H1 (cell line): ENCODE data around the gene RYK. TPM values are rescaled to one million over a fixed set of nuclear protein-coding genes. Genes with fewer than 3 reads are reported as not detected.

ENCODE experiments used
- CTCF ChIA-PET: fragments of 300-600 bp; sonication (Branson Sonifier 250); formaldehyde crosslinking; loops from one replicate; lab custom pipeline; 2021; ENCODE audit not compliant: partially characterized antibody; lab: Charles Lee
- POLR2A ChIA-PET: fragments of 300-600 bp; sonication (Branson Sonifier 250); formaldehyde crosslinking; loops from one replicate; lab custom pipeline; 2021; ENCODE audit warnings: inconsistent platforms; ENCODE audit not compliant: partially characterized antibody; lab: Charles Lee
- DNase-seq, 2 experiments: peaks; one replicate each; pipeline versions ENCODE4 v3.0.0 to v3.0.0-alpha.2; 2010 to 2022; ENCODE audit warnings: low spot score in 2 of 2, low read depth in 1 of 2, mixed read lengths in 1 of 2
- FAIRE-seq: peaks from 2 replicates; lab custom pipeline; 2011; peaks lifted over from hg19 to GRCh38; lab: Jason Lieb, UNC
- H2AFZ ChIP-seq: 2 replicates; pipeline ENCODE4 v1.8.1; 2012; ENCODE audit warnings: low read length, inconsistent platforms
- H2AK5ac ChIP-seq: 2 replicates; pipeline ENCODE4 v1.6.1; 2013; ENCODE audit warnings: low read depth, low read length
- H2BK120ac ChIP-seq: replicated peaks from 2 replicates; pipeline ENCODE3; 2013; ENCODE audit warnings: low read depth, low read length, inconsistent platforms
- H2BK12ac ChIP-seq: 2 replicates; pipeline ENCODE4 v1.6.1; 2013; ENCODE audit warnings: low read depth, low read length
- H2BK15ac ChIP-seq: 2 replicates; pipeline ENCODE4 v1.6.1; 2013; ENCODE audit warnings: low read length
- H2BK20ac ChIP-seq: 2 replicates; pipeline ENCODE4 v1.6.1; 2013; ENCODE audit warnings: low read length
- H2BK5ac ChIP-seq: 2 replicates; pipeline ENCODE4 v1.6.1; 2013; ENCODE audit warnings: low read depth, low read length
- H3K14ac ChIP-seq: 2 replicates; pipeline ENCODE4 v1.6.1; 2013; ENCODE audit warnings: inconsistent platforms; ENCODE audit not compliant: insufficient read length
- H3K18ac ChIP-seq: 2 replicates; pipeline ENCODE4 v1.6.1; 2013; ENCODE audit warnings: low read length; ENCODE audit errors: extremely low read depth
- H3K23ac ChIP-seq: 2 replicates; pipeline ENCODE4 v1.6.1; 2013; ENCODE audit warnings: inconsistent platforms; ENCODE audit not compliant: insufficient read length
- H3K23me2 ChIP-seq: 2 replicates; pipeline ENCODE4 v1.6.1; 2013; ENCODE audit warnings: low read depth, low read length
- H3K27ac ChIP-seq: 2 replicates; pipeline ENCODE4 v1.6.1; 2011; ENCODE audit warnings: low read depth, low read length, inconsistent platforms
- H3K27me3 ChIP-seq, 4 experiments: replicated peaks in 1 of 4; 1 replicate in 1 of 4; 2 replicates in 3 of 4; pipeline versions ENCODE4 v1.6.1 to v1.8.1; 2011 to 2013; ENCODE audit warnings: low read length in 3 of 4, mild to moderate bottlenecking in 3 of 4, inconsistent platforms in 2 of 4, mixed read lengths in 2 of 4, moderate library complexity in 1 of 4; ENCODE audit not compliant: control insufficient read depth in 3 of 4, insufficient read depth in 3 of 4; ENCODE audit errors: extremely low read depth in 1 of 4
- H3K36me3 ChIP-seq, 4 experiments: 2 replicates each; pipeline versions ENCODE4 v1.6.1 to v1.8.1; 2011 to 2013; ENCODE audit warnings: mild to moderate bottlenecking in 4 of 4, low read length in 3 of 4, moderate library complexity in 2 of 4, control low read depth in 1 of 4, inconsistent platforms in 1 of 4; ENCODE audit not compliant: insufficient read depth in 4 of 4, control insufficient read depth in 2 of 4
- H3K4ac ChIP-seq: replicated peaks from 2 replicates; pipeline ENCODE3; 2013; ENCODE audit warnings: low read length, low read depth, mixed read lengths, inconsistent platforms; ENCODE audit not compliant: insufficient read length
- H3K4me1 ChIP-seq, 4 experiments: replicated peaks in 1 of 4; 1 replicate in 1 of 4; 2 replicates in 3 of 4; pipeline versions ENCODE4 v1.6.1 to v1.8.1; 2011 to 2013; ENCODE audit warnings: low read length in 3 of 4, inconsistent platforms in 2 of 4, mixed read lengths in 1 of 4; ENCODE audit not compliant: insufficient read depth in 4 of 4, control insufficient read depth in 3 of 4
- H3K4me2 ChIP-seq, 2 experiments: 2 replicates each; pipeline versions ENCODE4 v1.6.1 to v1.8.1; 2011 to 2013; ENCODE audit warnings: low read depth in 2 of 2, low read length in 2 of 2, control low read depth in 1 of 2, inconsistent platforms in 1 of 2, mild to moderate bottlenecking in 1 of 2; ENCODE audit not compliant: insufficient read depth in 1 of 2
- H3K4me3 ChIP-seq, 4 experiments: fragments of 200-600, 300-600 bp in 1 of 4; sonication (generic), shearing (Covaris generic), sonication (Bioruptor Twin) in 1 of 4; 2 replicates each; pipeline versions ENCODE4 v1.5.1 to v1.8.1; 2011 to 2016; ENCODE audit warnings: low read length in 4 of 4, low read depth in 3 of 4, control low read depth in 2 of 4, inconsistent platforms in 2 of 4, mild to moderate bottlenecking in 2 of 4, mixed read lengths in 1 of 4, moderate library complexity in 1 of 4; ENCODE audit not compliant: insufficient read depth in 2 of 4; ENCODE audit errors: extremely low read depth in 1 of 4
- H3K56ac ChIP-seq: replicated peaks from 2 replicates; pipeline ENCODE3; 2013; ENCODE audit warnings: low read depth, mild to moderate bottlenecking, mixed read lengths, low read length, inconsistent platforms; ENCODE audit not compliant: insufficient read length
- H3K79me1 ChIP-seq: 2 replicates; pipeline ENCODE4 v1.6.1; 2013; ENCODE audit warnings: low read depth, low read length, control low read depth
- H3K79me2 ChIP-seq, 2 experiments: 2 replicates each; pipeline versions ENCODE4 v1.6.1 to v1.8.1; 2012 to 2013; ENCODE audit warnings: low read length in 2 of 2, mild to moderate bottlenecking in 2 of 2, inconsistent platforms in 1 of 2; ENCODE audit not compliant: insufficient read depth in 2 of 2, control insufficient read depth in 1 of 2
- H3K9ac ChIP-seq, 4 experiments: replicated peaks in 1 of 4; 1 replicate in 1 of 4; 2 replicates in 3 of 4; pipeline versions ENCODE4 v1.6.1 to v1.8.1; 2011 to 2013; ENCODE audit warnings: low read depth in 3 of 4, low read length in 3 of 4, control low read depth in 2 of 4, mild to moderate bottlenecking in 2 of 4, moderate library complexity in 2 of 4, inconsistent platforms in 1 of 4; ENCODE audit errors: extremely low read depth in 1 of 4
- H3K9me3 ChIP-seq, 2 experiments: 2 replicates each; pipeline versions ENCODE4 v1.6.1 to v1.8.1; 2012 to 2013; ENCODE audit warnings: mild to moderate bottlenecking in 2 of 2, moderate library complexity in 2 of 2, control low read depth in 1 of 2, inconsistent platforms in 1 of 2, low read depth in 1 of 2, low read length in 1 of 2, mixed read lengths in 1 of 2; ENCODE audit not compliant: insufficient read depth in 2 of 2
- H4K20me1 ChIP-seq, 2 experiments: replicated peaks in 1 of 2; 2 replicates each; pipeline versions ENCODE3 to v1.8.1; 2011 to 2013; ENCODE audit warnings: inconsistent platforms in 2 of 2, low read length in 2 of 2, mild to moderate bottlenecking in 1 of 2; ENCODE audit not compliant: insufficient read depth in 2 of 2, control insufficient read depth in 1 of 2
- H4K5ac ChIP-seq: 2 replicates; pipeline ENCODE4 v1.6.1; 2013; ENCODE audit warnings: low read length, low read depth, mixed read lengths, inconsistent platforms; ENCODE audit not compliant: insufficient read length
- H4K8ac ChIP-seq: 2 replicates; pipeline ENCODE4 v1.8.0; 2013; ENCODE audit warnings: mild to moderate bottlenecking, moderate library complexity, low read length, inconsistent platforms; ENCODE audit not compliant: insufficient read depth; ENCODE audit errors: extremely low read depth
- H4K91ac ChIP-seq: replicated peaks from 2 replicates; pipeline ENCODE3; 2013; ENCODE audit warnings: low read length, mixed read lengths, inconsistent platforms; ENCODE audit not compliant: insufficient read length
- CHD1 ChIP-seq: IDR thresholded peaks from 2 replicates; pipeline ENCODE4 v1.6.1; 2012; ENCODE audit warnings: low read depth, low read length, improper control_type of control experiment
- CHD2 ChIP-seq: IDR thresholded peaks from 2 replicates; pipeline ENCODE4 v1.6.1; 2012; ENCODE audit warnings: low read length, improper control_type of control experiment
- RAD21 ChIP-seq, 2 experiments: IDR thresholded peaks in 1 of 2; conservative IDR thresholded peaks in 1 of 2; 2 replicates each; pipeline ENCODE4 v1.6.1; 2011; ENCODE audit warnings: low read depth in 2 of 2, low read length in 2 of 2, improper control_type of control experiment in 1 of 2, inconsistent platforms in 1 of 2, mild to moderate bottlenecking in 1 of 2, moderate library complexity in 1 of 2
- WGBS, 2 experiments: shearing (Covaris generic) in 1 of 2; methylation state at CpG; one replicate each; pipeline versions ENCODE4 v1.1.6 to v1.1.7; 2013 to 2015; ENCODE audit warnings: low lambda C conversion rate in 2 of 2, mixed read lengths in 2 of 2, inconsistent platforms in 1 of 2, low coverage in 1 of 2, missing lambda C conversion rate in 1 of 2; ENCODE audit not compliant: insufficient replicate concordance in 2 of 2, insufficient coverage in 1 of 2, insufficient read length in 1 of 2; ENCODE audit errors: extremely low coverage in 1 of 2, missing lambda C conversion rate in 1 of 2; 5-methylcytosine and 5-hydroxymethylcytosine counted together
- polyA plus RNA-seq, 7 experiments: library from polyadenylated mRNA; depleted of rRNA in 3 of 7; stranded (reverse) in 5 of 7; unstranded in 2 of 7; fragments of >200 nt in 5 of 7; fragments of 200-250 nt in 2 of 7; gene quantifications; 1 replicate in 5 of 7; 2 replicates in 1 of 7; 4 replicates in 1 of 7; pipeline versions ENCODE4 v1.2.1 to v1.2.3, GENCODE V29; 2011 to 2013; ENCODE audit warnings: missing spikeins in 2 of 7, mixed read lengths in 2 of 7
- total RNA-seq: library from RNA; stranded (reverse); fragmentation: NEBNext Ultra II Directional; extraction: Animal tissue kit (Norgen Biotek cat#: 25700); gene quantifications from 2 replicates; pipeline ENCODE4 v1.2.1, GENCODE V29; 2021
- TF ChIP-seq, protein P1 (sequence below), 3 experiments: IDR thresholded peaks; 1 replicate in 2 of 3; 2 replicates in 1 of 3; pipeline versions ENCODE4 v1.5.1 to v1.6.1; 2011; ENCODE audit warnings: low read length in 3 of 3, mild to moderate bottlenecking in 3 of 3, inconsistent platforms in 2 of 3, low read depth in 1 of 3, moderate library complexity in 1 of 3; ENCODE audit not compliant: insufficient read depth in 1 of 3; ENCODE audit errors: control extremely low read depth in 1 of 3

The RYK gene
- total and polyA plus RNA-seq, 2 of the 8 experiments (the other 6 are each of a cell fraction or from before 2014, with no cell fraction given) = 30.5 to 63.8 TPM

DNA sequence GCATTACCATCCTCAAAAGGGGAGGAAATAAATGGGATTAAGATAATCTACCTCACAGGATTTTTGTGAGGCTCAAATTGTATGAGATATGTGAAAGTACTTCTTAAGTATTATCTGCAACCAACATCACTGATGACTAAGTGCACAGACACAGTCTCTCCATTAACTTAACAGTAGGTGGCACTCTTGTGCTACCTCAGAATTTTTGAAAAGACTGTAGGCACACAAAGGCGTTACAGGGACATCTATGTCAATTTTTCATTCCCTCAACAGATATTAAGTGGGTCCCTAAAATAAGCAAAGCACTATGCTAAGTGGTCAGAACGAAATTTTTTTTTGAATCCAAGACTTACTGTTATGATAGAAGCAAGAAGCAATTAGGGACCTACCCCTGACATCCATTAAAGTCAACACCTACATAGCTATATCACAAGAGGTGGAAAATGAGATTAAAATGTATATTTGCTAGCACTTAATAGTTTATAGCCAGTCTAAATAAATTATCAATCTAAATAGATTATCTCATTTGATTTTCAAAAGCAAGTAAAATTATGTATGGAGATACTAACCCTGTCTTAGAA, 52.9 kb downstream of the RYK start:
- H3K79me2 ChIP-seq = no peaks in the 10 kb centered on the region
- no peak overlapping the region for H3K23ac ChIP-seq
- H3K18ac ChIP-seq = no peak overlapping the region
- H3K36me3 ChIP-seq = peaks cover 2 to 37% (median 18%) of the 10 kb centered on the region in 4 experiments
- ChIA-PET CTCF (interaction anchor here (0.6 to 8.7 kb wide), 21 partner anchors 8 to 269 kb away, joined by 3 to 140 read pairs (median 4); no protein-coding TSS in a partner anchor), POLR2A (interaction anchor here (0.6 kb wide), 1 partner anchor 11 kb away, joined by 3 read pairs; no protein-coding TSS in a partner anchor)
- H3K4me2 ChIP-seq = no peak overlapping the region
- FAIRE-seq (peak; percentile 70), DNase-seq (no peak)
- H4K5ac ChIP-seq = no peak overlapping the region
- H3K9ac ChIP-seq = no peak overlapping the region
- no peak overlapping the region for H2AFZ ChIP-seq
- H2BK15ac ChIP-seq = no peak overlapping the region
- H4K20me1 ChIP-seq = peaks cover 0 to 5% of the 10 kb centered on the region in 2 experiments
- WGBS, 2 experiments = 32% methylated on average over 2 of the region's 2 CpGs; no CpG with 5 or more reads in 1 of the 2 experiments
- H2AK5ac ChIP-seq = no peak overlapping the region
- H3K4ac ChIP-seq = no peak overlapping the region
- no peak overlapping the region for H4K91ac ChIP-seq
- no peak overlapping the region for H3K56ac ChIP-seq
- no peaks in the 10 kb centered on the region for H3K4me1 ChIP-seq
- no peaks in the 10 kb centered on the region for H3K23me2 ChIP-seq
- TF ChIP-seq CHD1 (no peak), CHD2 (no peak), RAD21 (IDR thresholded peaks at IDR 0.05 in 1 of 2, conservative IDR thresholded peaks at IDR 0.05 in 1 of 2; ENCODE audit: low read depth in 2 of 2, low read length in 2 of 2) (peak; percentile 67 to 74)
- TF ChIP-seq, protein P1, sequence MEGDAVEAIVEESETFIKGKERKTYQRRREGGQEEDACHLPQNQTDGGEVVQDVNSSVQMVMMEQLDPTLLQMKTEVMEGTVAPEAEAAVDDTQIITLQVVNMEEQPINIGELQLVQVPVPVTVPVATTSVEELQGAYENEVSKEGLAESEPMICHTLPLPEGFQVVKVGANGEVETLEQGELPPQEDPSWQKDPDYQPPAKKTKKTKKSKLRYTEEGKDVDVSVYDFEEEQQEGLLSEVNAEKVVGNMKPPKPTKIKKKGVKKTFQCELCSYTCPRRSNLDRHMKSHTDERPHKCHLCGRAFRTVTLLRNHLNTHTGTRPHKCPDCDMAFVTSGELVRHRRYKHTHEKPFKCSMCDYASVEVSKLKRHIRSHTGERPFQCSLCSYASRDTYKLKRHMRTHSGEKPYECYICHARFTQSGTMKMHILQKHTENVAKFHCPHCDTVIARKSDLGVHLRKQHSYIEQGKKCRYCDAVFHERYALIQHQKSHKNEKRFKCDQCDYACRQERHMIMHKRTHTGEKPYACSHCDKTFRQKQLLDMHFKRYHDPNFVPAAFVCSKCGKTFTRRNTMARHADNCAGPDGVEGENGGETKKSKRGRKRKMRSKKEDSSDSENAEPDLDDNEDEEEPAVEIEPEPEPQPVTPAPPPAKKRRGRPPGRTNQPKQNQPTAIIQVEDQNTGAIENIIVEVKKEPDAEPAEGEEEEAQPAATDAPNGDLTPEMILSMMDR (IDR thresholded peaks at IDR 0.05; ENCODE audit: control extremely low read depth in 1 of 3, insufficient read depth in 1 of 3, low read depth in 1 of 3, low read length in 3 of 3) = peak in 2 of 3 experiments; percentile 60 to 67; a peak in 3 of 4 replicates
- H2BK120ac ChIP-seq = no peak overlapping the region
- H3K14ac ChIP-seq = no peak overlapping the region
- H2BK12ac ChIP-seq = no peak overlapping the region
- H3K4me3 ChIP-seq = no peak overlapping the region
- no peaks in the 10 kb centered on the region for H3K27me3 ChIP-seq
- H2BK20ac ChIP-seq = no peak overlapping the region
- peaks cover 0 to 3% of the 10 kb centered on the region in 2 experiments; a peak in 1 of 4 replicates for H3K9me3 ChIP-seq
- H3K27ac ChIP-seq = no peak overlapping the region
- H3K79me1 ChIP-seq = no peaks in the 10 kb centered on the region
- no peak overlapping the region for H2BK5ac ChIP-seq
- H4K8ac ChIP-seq = no peak overlapping the region
